Stimulated activated CD8-positive, alpha-beta memory T cell treated with anti-CD3 and anti-CD28 coated beads, Interleukin-7, amount 100 ng/mL, for 48 hours (primary cell): Measurements from ENCODE around the gene PDE3B.
"Not testable (repeated sequence)": the region's sequence is repeated elsewhere in the genome, so short reads cannot be mapped to it uniquely, and the experiment has no call there.

Experiments used
- DNase-seq, 2 donors: peaks; one replicate each; pipeline ENCODE4 v3.0.0-alpha.2; 2020; ENCODE audit warnings: low read depth in 1 of 2; ENCODE audit errors: extremely low read depth in 1 of 2

Gene PDE3B

GRCh38 chr11:14742849-14743559, 99.4 kb downstream of the PDE3B start:
- no peak for DNase-seq

GRCh38 chr11:14743667-14744066, 100.1 kb downstream of the PDE3B start:
- not testable (repeated sequence) for DNase-seq

- DNase-seq: no peak
Observed at GRCh38 chr11:14746857-14747395, 103.3 kb downstream of the PDE3B start.

GRCh38 chr11:14748090-14748489, 104.5 kb downstream of the PDE3B start:
- no peak for DNase-seq

- no peak for DNase-seq
Observed at GRCh38 chr11:14750911-14751310, 107.3 kb downstream of the PDE3B start.

- DNase-seq: no peak
Observed at GRCh38 chr11:14751975-14752407, 108.4 kb downstream of the PDE3B start.

GRCh38 chr11:14755140-14755539, 111.5 kb downstream of the PDE3B start:
- no peak for DNase-seq

GRCh38 chr11:14756349-14756748, 112.7 kb downstream of the PDE3B start:
- DNase-seq: no peak

- not testable (repeated sequence) for DNase-seq
Observed at GRCh38 chr11:14759300-14760012, 115.9 kb downstream of the PDE3B start.

GRCh38 chr11:14764179-14764578, 120.6 kb downstream of the PDE3B start:
- no peak for DNase-seq

GRCh38 chr11:14764579-14765527, 121.2 kb downstream of the PDE3B start:
- no peak for DNase-seq

GRCh38 chr11:14766585-14766984, 123.0 kb downstream of the PDE3B start:
- DNase-seq: no peak

- DNase-seq: no peak
Observed at GRCh38 chr11:14768526-14769188, 125.1 kb downstream of the PDE3B start.

- DNase-seq: no peak
Observed at GRCh38 chr11:14773755-14774154, 130.2 kb downstream of the PDE3B start.

- DNase-seq: no peak
Observed at GRCh38 chr11:14774721-14775120, 131.1 kb downstream of the PDE3B start.

- DNase-seq: no peak
Observed at GRCh38 chr11:14775897-14776296, 132.3 kb downstream of the PDE3B start.

- not testable (repeated sequence) for DNase-seq
Observed at GRCh38 chr11:14778460-14778859, 134.9 kb downstream of the PDE3B start.

- no peak for DNase-seq
Observed at GRCh38 chr11:14783788-14784187, 140.2 kb downstream of the PDE3B start.

- no peak for DNase-seq
Observed at GRCh38 chr11:14784230-14784629, 140.6 kb downstream of the PDE3B start.

- DNase-seq: no peak
Observed at GRCh38 chr11:14789879-14790484, 146.4 kb downstream of the PDE3B start.
